GM19035 (cell line): ENCODE data around the gene ATP11A.

Source experiments
- ATAC-seq: cut with Tn5 transposase; IDR thresholded peaks from one replicate; pipeline ENCODE4 v1.9.1; 2021; ENCODE audit not compliant: unreplicated experiment

ATP11A gene

GRCh38 chr13:112740502-112741131 lies 50.8 kb downstream of the ATP11A start:
- ATAC-seq, result no peak

DNA sequence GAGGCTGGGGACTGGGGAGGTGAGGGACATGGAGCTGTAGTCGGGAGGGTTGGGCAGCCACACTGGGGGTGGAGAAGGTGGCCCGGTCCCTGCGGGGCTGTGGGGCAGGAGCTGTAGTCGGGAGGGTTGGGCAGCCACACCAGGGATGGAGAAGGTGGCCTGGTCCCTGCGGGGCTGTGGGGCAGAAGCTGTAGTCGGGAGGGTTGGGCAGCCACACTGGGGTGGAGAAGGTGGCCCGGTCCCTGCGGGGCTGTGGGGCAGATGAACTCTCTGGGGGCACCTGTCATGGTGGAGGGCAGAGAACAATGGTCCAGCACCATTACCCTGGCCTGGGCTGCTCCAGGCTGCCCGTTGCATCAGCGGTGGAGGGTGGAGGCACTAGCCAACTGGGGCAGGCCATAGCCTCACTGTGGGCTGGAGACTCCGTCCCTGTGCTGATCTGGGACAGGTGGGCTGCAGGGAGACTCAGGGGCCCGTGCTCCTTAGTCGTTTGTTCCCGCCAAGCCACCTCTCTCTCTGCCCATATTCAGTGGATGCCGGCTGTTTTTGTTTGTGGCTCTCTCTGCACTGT lies 51.4 kb downstream of the ATP11A start:
- ATAC-seq, result no peak

DNA sequence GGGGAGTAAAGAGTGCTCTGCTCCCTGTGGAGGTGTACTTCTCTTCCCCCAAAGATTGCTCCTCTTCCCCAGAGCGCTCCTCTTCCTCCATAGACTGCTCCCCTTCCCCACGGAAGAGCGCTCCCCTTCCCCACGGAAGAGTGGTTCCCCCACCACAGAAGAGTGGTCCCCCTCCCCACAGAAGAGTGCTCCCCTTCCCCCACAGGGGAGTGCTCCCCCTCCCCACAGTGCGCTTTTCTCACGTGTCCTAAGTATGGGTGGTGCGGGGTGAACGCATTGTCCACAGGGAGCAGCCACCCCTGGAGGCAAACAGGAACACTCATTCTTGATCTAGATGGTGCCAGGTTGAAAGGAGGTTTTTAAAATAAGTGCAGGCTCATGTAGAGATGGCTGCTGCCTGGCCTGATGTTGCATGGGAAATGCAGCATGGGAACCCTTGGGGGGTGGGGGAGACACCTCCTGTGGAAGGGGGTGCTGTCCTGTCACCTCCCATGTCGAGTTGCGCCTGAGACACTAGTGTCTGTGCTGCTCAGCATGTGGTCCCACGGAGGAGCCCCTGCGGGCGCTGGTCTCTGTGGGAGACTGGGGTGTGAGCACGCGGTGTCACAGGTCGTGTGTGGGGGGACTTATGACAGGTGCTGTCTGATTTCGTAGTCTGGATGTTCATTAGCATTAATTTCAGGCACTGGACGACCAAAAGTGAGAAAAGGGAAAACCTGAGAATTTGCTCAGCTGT lies 52.2 kb downstream of the ATP11A start:
- ATAC-seq, result no peak

GRCh38 chr13:112742583-112742982 lies 52.7 kb downstream of the ATP11A start:
- ATAC-seq, result no peak

DNA sequence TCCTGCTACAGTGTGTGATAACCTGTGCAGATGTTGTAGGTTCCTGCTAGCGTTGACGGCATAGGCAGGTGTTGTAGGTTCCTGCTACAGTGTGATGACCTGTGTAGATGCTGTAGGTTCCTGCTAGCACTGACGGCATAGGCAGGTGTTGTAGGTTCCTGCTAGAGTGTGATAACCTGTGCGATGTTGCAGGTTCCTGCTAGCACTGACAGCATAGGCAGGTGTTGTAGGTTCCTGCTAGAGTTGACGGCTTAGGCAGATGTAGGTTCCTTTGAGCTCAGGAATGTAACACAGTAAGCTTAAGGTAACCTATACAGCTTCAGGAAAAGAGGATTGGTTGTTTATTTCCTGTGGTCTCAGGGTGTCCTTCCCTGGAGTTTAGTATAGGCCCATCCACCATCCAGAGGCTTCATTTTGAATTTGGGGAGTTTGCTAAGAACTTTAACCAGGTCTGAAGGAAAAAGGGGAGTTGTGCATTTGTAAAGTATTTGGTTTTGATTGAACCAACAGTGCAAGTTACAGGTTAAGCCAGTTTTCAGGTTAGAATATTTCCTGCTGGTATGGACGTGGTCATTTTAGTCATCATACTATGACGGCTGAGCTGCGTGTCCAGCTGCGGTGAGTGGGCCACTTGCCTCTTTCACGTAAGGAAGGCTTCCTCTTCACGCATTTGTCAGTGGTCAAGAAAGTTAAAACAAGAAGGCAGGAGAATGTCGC lies 53.8 kb downstream of the ATP11A start:
- no peak for ATAC-seq

DNA sequence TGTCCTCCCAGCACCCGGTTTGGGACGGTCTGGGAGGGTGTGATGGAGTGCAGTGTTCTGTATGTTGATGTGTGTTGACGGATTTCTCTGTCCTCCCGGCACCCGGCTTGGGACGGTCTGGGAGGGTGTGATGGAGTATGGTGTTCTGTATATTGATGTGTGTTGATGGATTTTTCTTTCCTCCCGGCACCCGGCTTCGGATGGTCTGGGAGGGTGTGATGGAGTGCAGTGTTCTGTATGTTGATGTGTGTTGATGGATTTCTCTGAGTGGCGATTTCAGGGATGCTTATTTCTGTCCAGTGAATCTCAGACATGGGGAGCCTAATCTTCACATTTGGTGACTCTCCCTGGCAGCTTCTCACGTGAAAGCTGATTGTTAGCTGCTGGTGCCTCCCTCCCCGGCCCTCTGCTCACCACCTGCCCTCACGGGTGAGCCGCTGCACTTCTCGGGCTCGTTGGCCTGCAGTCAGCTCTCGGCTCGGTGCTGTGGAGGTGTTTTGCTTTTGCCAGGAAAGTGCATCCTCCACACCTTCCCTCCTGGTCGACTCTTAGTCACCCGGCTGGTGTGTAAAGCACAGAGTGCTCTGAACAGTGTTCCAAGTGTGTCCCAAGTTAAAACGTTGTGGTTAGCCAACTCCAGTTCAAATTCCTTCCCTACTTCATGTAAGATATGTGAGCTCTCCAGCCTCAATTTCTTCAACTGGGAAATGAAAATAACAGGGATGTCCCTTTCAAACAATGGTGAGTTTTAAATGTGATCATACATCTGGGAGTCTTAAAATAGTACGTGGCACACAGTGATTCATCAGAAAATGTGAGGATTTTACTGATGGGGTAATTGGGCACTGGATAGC lies 54.6 kb downstream of the ATP11A start:
- ATAC-seq, result no peak

GRCh38 chr13:112746044-112746443 lies 56.2 kb downstream of the ATP11A start:
- ATAC-seq, result no peak

- no peak for ATAC-seq
Measured at GRCh38 chr13:112747256-112747655, 57.4 kb downstream of the ATP11A start.

GRCh38 chr13:112748947-112749735 lies 59.3 kb downstream of the ATP11A start:
- ATAC-seq, result no peak

- no peak for ATAC-seq
Measured at GRCh38 chr13:112750570-112750969, 60.7 kb downstream of the ATP11A start.

- ATAC-seq, result no peak
Measured at GRCh38 chr13:112751617-112752016, 61.8 kb downstream of the ATP11A start.

GRCh38 chr13:112752211-112752610 lies 62.4 kb downstream of the ATP11A start:
- no peak for ATAC-seq

- no peak for ATAC-seq
Measured at GRCh38 chr13:112752711-112753541, 63.1 kb downstream of the ATP11A start.

GRCh38 chr13:112753833-112754232 lies 64.0 kb downstream of the ATP11A start:
- ATAC-seq, result no peak

DNA sequence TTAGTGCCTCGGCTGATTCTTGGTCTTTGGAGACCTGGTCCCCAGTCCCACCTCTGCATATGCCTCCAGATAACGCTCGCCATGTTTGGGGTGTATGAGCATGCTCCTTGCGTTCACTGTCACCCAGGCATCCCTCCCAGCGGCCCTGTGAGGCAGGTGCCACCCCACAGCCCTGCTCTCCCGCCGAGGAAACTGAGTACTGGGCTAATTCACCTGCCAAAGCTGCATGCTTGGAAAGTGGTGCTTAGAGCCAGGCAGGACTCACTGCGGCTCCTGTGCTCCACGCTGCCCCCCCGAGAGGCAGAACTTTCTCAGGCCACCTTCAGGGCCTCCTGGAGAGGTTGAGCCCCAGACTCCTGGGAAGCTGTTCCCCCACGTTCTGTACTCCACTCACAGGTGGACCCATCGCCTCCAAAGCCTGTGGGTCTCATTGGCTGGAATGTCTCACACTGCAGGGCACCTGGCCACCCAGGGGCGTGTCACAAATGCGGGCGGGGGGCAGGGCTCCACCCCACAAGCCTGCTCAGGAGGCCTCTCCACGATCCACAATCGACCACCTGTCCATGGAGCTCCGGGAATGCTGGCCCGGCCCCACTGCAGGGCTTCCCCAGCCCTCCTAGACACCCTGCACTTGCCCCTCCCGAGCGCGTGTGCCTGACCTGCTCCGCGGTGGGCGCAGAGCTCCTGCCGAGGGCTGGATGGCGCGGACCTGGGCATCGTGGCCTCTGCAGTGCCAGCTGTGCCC lies 64.6 kb downstream of the ATP11A start:
- ATAC-seq, result no peak

- no peak for ATAC-seq
Measured at GRCh38 chr13:112755331-112755730, 65.5 kb downstream of the ATP11A start.

GRCh38 chr13:112756081-112756480 lies 66.2 kb downstream of the ATP11A start:
- no peak for ATAC-seq

DNA sequence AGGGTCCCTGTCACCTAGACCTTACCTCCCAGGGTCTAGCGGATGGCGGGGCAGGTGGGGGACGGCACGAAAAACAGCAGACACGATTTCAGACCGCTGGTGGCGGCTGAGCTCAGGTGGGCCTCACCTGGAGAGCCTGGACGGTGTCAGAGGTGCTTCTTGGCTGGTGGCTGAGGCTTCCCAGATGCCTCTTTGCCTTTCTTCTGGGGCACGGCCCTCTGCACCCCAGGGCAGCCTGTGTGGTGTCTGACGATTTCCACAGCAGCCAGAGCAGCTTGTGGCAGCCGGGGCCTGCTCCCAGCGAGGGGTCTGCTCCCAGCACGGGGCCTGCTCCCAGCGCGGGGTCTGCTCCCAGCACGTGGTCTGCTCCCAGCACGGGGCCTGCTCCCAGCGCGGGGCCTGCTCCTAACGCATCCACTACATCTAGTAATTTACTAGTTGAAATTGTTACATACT lies 66.7 kb downstream of the ATP11A start:
- no peak for ATAC-seq
